Stimulated activated CD4-positive, alpha-beta T cell treated with anti-CD3 and anti-CD28 coated beads, Interleukin-15, amount 100 ng/mL, for 24 hours (primary cell): ENCODE results near the gene CELF3.
A peak's percentile ranks its signal among the peaks of the same experiment; 100 is the strongest.

Experiments
- DNase-seq: peaks from one replicate; pipeline ENCODE4 v3.0.0-alpha.2; 2020

CELF3 gene

GRCh38 chr1:151720554-151720953 lies 4.0 kb upstream of the CELF3 start:
- no peak for DNase-seq

GRCh38 chr1:151720125-151720524 lies 3.5 kb upstream of the CELF3 start:
- no peak for DNase-seq

GRCh38 chr1:151718666-151719065 lies 2.1 kb upstream of the CELF3 start:
- DNase-seq: no peak

- DNase-seq: no peak
These were observed 1.4 kb upstream of the CELF3 start for GRCh38 chr1:151718011-151718431.

- DNase-seq: no peak
These were observed 219 bp downstream of the CELF3 start for GRCh38 chr1:151716405-151716762.

- no peak for DNase-seq
These were observed 738 bp downstream of the CELF3 start for GRCh38 chr1:151715726-151716404.

GRCh38 chr1:151714820-151715725 lies 1.5 kb downstream of the CELF3 start:
- DNase-seq: no peak

- no peak for DNase-seq
These were observed 2.7 kb downstream of the CELF3 start for GRCh38 chr1:151713874-151714273.

- no peak for DNase-seq
These were observed 3.6 kb downstream of the CELF3 start for GRCh38 chr1:151713044-151713443.

GRCh38 chr1:151711951-151712350 lies 4.7 kb downstream of the CELF3 start:
- no peak for DNase-seq

- DNase-seq: no peak
These were observed 5.4 kb downstream of the CELF3 start for GRCh38 chr1:151711044-151711800.

- peak; percentile 62 for DNase-seq
These were observed 6.3 kb downstream of the CELF3 start for GRCh38 chr1:151710187-151710840.

- no peak for DNase-seq
These were observed 7.7 kb downstream of the CELF3 start for GRCh38 chr1:151708891-151709290.

GRCh38 chr1:151707541-151708065 lies 9.0 kb downstream of the CELF3 start:
- DNase-seq: no peak

- no peak for DNase-seq
These were observed 9.9 kb downstream of the CELF3 start for GRCh38 chr1:151706464-151707415.

GRCh38 chr1:151705753-151706463 lies 10.7 kb downstream of the CELF3 start:
- DNase-seq: no peak

- no peak for DNase-seq
These were observed 11.5 kb downstream of the CELF3 start for GRCh38 chr1:151705146-151705545.

- DNase-seq: no peak
These were observed 12.4 kb downstream of the CELF3 start for GRCh38 chr1:151704246-151704645.

GRCh38 chr1:151703813-151704212 lies 12.8 kb downstream of the CELF3 start:
- DNase-seq: no peak

- no peak for DNase-seq
These were observed 13.7 kb downstream of the CELF3 start for GRCh38 chr1:151702936-151703335.

GRCh38 chr1:151701515-151701914 lies 15.1 kb downstream of the CELF3 start:
- DNase-seq: no peak
